ENCODE data around the gene SRP14.
"Not testable (repeated sequence)": the region's sequence is repeated elsewhere in the genome, so short reads cannot be mapped to it uniquely, and the experiment has no call there.

The SRP14 gene

GRCh38 chr15:40029979-40030893 lies 8.7 kb downstream of the SRP14 start:
- DNase-seq (ENCODE audit: low read depth): no peak

- no peak for DNase-seq (ENCODE audit: low read depth)
These were observed 10.1 kb downstream of the SRP14 start for GRCh38 chr15:40028853-40029252.

GRCh38 chr15:40028193-40028592 lies 10.8 kb downstream of the SRP14 start:
- no peak for DNase-seq (ENCODE audit: low read depth)

GRCh38 chr15:40016224-40016865 lies 22.6 kb downstream of the SRP14 start:
- DNase-seq (ENCODE audit: low read depth): no peak

- DNase-seq (ENCODE audit: low read depth): no peak
These were observed 24.6 kb downstream of the SRP14 start for GRCh38 chr15:40014390-40014789.

- not testable (repeated sequence) for DNase-seq (ENCODE audit: low read depth)
These were observed 25.6 kb downstream of the SRP14 start for GRCh38 chr15:40013372-40013771.

- DNase-seq (ENCODE audit: low read depth): no peak
These were observed 27.7 kb downstream of the SRP14 start for GRCh38 chr15:40011303-40011702.

- no peak for DNase-seq (ENCODE audit: low read depth)
These were observed 28.3 kb downstream of the SRP14 start for GRCh38 chr15:40010686-40011085.

- DNase-seq (ENCODE audit: low read depth): no peak
These were observed 30.8 kb downstream of the SRP14 start for GRCh38 chr15:40008061-40008765.

GRCh38 chr15:40006646-40007045 lies 32.3 kb downstream of the SRP14 start:
- no peak for DNase-seq (ENCODE audit: low read depth)

- no peak for DNase-seq (ENCODE audit: low read depth)
These were observed 33.0 kb downstream of the SRP14 start for GRCh38 chr15:40006003-40006402.

GRCh38 chr15:40003116-40003916 lies 35.7 kb downstream of the SRP14 start:
- DNase-seq (ENCODE audit: low read depth): no peak

- DNase-seq (ENCODE audit: low read depth): no peak
These were observed 36.7 kb downstream of the SRP14 start for GRCh38 chr15:40002295-40002694.

- no peak for DNase-seq (ENCODE audit: low read depth)
These were observed 39.3 kb downstream of the SRP14 start for GRCh38 chr15:39999538-40000200.

- DNase-seq (ENCODE audit: low read depth): no peak
These were observed 40.4 kb downstream of the SRP14 start for GRCh38 chr15:39998511-39999077.

GRCh38 chr15:39997639-39998038 lies 41.3 kb downstream of the SRP14 start:
- DNase-seq (ENCODE audit: low read depth): no peak

- no peak for DNase-seq (ENCODE audit: low read depth)
These were observed 42.0 kb downstream of the SRP14 start for GRCh38 chr15:39997031-39997430.

GRCh38 chr15:39996228-39996627 lies 42.8 kb downstream of the SRP14 start:
- not testable (repeated sequence) for DNase-seq (ENCODE audit: low read depth)

GRCh38 chr15:39992953-39993352 lies 46.0 kb downstream of the SRP14 start:
- DNase-seq (ENCODE audit: low read depth): not testable (repeated sequence)

GRCh38 chr15:39990706-39991105 lies 48.3 kb downstream of the SRP14 start:
- no peak for DNase-seq (ENCODE audit: low read depth)

GRCh38 chr15:39987821-39988220 lies 51.2 kb downstream of the SRP14 start:
- no peak for DNase-seq (ENCODE audit: low read depth)
